GM10248 (cell line): Measurements from ENCODE around the gene KCNK15.

Source experiments
- CTCF ChIA-PET: fragments of 300-600 bp; sonication (Branson Sonifier 250); formaldehyde crosslinking; extraction: SDS; loops from one replicate; lab custom pipeline; 2021; ENCODE audit warnings: antibody characterized with exemption; lab: Yijun Ruan, JAX
- POLR2A ChIA-PET: fragments of 350-650 bp; sonication (Branson Sonifier 250); formaldehyde crosslinking; extraction: SDS; loops from one replicate; lab custom pipeline; 2020; ENCODE audit warnings: antibody characterized with exemption; lab: Yijun Ruan, JAX
- DNase-seq: peaks from one replicate; pipeline ENCODE4 v3.0.0; 2012; ENCODE audit errors: extremely low spot score
- TF ChIP-seq, protein P1 (sequence below): IDR thresholded peaks from 2 replicates; pipeline ENCODE4 v1.5.1; 2012; ENCODE audit warnings: mild to moderate bottlenecking, low read depth; ENCODE audit errors: extremely low read depth, missing control alignments, control extremely low read depth

Gene KCNK15

DNA sequence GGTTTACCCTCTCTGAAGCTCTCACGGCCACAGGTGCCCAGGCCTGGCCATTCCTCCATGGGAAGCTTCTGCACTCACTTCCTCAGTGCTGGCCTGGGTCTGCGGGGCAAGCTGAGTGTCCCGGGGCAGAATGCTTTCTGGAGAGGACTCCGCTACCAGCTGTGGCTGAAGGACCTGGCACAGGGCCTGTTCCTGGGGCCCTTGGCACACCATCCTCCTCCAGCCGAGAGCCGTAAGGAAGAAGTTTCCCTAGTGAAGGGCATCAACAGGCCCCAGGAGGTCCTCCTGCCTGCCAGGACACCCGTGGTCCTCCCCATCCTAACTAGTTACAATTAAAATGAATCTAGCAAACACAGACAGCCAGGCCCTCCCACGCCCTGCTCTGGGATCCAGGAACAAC is 14.0 kb upstream of the KCNK15 start:
- DNase-seq, result no peak
- TF ChIP-seq, protein P1, sequence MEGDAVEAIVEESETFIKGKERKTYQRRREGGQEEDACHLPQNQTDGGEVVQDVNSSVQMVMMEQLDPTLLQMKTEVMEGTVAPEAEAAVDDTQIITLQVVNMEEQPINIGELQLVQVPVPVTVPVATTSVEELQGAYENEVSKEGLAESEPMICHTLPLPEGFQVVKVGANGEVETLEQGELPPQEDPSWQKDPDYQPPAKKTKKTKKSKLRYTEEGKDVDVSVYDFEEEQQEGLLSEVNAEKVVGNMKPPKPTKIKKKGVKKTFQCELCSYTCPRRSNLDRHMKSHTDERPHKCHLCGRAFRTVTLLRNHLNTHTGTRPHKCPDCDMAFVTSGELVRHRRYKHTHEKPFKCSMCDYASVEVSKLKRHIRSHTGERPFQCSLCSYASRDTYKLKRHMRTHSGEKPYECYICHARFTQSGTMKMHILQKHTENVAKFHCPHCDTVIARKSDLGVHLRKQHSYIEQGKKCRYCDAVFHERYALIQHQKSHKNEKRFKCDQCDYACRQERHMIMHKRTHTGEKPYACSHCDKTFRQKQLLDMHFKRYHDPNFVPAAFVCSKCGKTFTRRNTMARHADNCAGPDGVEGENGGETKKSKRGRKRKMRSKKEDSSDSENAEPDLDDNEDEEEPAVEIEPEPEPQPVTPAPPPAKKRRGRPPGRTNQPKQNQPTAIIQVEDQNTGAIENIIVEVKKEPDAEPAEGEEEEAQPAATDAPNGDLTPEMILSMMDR, result no peak
- ChIA-PET CTCF (interaction anchor here (1.5 to 13.0 kb wide), 8 partner anchors 8 to 343 kb away, joined by 4 to 178 read pairs (median 9); no protein-coding TSS in a partner anchor), POLR2A (no interaction called here)

DNA sequence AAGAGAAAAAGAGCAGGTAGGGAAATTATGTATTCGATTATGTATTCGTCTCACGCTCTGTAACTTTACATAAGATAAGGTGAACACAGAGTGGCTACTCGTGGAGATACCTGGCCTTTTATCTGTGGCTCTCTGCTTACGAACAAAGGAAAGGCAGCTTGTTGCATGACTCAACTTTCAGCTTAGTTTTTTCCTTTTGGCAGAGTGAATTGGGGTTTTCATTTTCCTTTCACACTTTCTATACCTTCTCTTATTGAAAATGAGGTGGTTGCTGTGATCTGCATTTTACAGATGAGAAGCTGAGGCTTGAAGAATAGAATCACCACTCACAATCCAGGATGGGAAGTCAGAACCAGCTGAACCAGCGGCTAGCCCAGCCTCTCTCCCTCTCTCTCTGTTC is 13.3 kb upstream of the KCNK15 start:
- ChIA-PET POLR2A (no interaction called here), CTCF (interaction anchor here (1.1 to 13.0 kb wide), 11 partner anchors 9 to 348 kb away, joined by 3 to 178 read pairs (median 8); partner anchors contain the start of gene KCNK15)
- TF ChIP-seq, protein P1, result no peak
- no peak for DNase-seq

DNA sequence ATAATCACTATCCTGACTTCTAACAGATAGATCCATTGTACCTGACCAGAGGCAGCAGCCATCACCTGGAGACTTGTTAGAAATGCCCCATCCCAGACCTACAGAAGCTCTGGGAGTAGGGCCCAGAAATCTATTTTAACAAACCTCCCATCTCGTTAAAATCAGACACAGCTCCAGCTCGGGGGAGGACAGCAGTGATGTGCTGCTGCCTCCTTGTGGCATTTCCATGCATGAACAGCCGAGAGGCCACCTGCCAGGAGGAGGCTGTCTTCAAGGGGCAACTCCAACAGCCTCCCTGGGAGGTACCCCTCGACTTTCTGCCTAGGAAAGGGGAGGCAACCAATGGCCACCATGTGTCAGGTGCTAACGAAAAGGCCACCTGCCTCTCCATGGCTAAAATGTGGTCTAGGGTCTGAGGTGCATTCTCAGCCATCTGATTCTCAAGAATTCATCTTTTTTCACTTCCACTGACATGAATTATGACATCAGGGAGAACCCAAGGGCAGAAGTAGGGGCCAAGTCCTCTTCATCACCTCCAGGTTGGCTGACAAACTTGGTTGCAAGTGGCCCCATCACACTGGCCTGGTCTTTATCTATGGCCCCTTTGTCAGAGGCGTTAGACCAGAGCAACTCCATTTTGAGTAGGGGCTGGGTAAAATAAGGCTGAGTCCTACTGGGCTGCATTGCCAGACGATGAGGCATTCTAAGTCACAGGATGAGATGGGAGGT is 12.2 kb upstream of the KCNK15 start:
- ChIA-PET CTCF (interaction anchor here (0.9 to 13.0 kb wide), 15 partner anchors 10 to 349 kb away, joined by 3 to 178 read pairs (median 4); partner anchors contain the start of gene KCNK15), POLR2A (no interaction called here)
- TF ChIP-seq, protein P1, result peak; percentile 88
- peak; percentile 74 for DNase-seq

DNA sequence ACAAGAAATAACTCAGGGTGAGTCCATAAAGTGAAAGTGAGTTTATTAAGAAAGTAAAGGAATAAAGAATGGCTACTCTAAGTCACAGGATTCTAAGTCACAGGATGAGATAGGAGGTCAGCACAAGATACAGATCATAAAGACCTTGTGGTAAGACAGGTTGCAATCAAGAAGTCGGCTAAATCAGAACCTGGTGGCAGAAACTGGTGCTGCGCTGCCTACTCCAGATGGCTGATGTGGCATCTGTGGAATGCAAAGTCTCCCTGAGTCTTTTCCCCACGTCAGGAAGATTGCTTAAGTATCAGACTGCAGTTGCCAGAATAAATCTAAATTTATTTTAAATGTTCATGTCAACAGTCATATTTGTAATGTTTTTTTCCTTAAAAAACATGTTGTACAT is 10.7 kb upstream of the KCNK15 start:
- ChIA-PET POLR2A (no interaction called here), CTCF (interaction anchor here (0.9 to 13.0 kb wide), 5 partner anchors 11 to 362 kb away, joined by 3 to 178 read pairs (median 3); no protein-coding TSS in a partner anchor)
- DNase-seq, result no peak
- TF ChIP-seq, protein P1, result no peak

DNA sequence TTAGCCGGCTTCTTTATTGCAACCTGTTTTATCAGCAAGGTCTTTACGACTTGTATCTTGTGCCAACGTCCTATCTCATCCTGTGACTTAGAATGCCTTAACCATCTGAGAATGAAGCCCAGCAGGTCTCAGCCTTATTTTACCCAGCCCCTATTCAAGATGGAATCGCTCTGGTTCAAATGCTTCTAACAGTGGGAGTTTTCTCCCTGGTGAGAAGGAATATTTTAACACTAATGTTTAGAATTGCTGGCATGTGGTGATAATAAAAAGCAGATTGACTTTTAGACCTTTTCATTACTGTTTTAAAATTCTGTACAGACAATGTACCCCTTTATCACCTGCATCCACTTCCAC is 9.9 kb upstream of the KCNK15 start:
- DNase-seq, result no peak
- POLR2A ChIA-PET, result no interaction called here
- CTCF ChIA-PET, result interaction anchor here (1.0 to 13.0 kb wide), 3 partner anchors 12 to 52 kb away, joined by 3 to 178 read pairs (median 13); no protein-coding TSS in a partner anchor
- TF ChIP-seq, protein P1, result no peak

DNA sequence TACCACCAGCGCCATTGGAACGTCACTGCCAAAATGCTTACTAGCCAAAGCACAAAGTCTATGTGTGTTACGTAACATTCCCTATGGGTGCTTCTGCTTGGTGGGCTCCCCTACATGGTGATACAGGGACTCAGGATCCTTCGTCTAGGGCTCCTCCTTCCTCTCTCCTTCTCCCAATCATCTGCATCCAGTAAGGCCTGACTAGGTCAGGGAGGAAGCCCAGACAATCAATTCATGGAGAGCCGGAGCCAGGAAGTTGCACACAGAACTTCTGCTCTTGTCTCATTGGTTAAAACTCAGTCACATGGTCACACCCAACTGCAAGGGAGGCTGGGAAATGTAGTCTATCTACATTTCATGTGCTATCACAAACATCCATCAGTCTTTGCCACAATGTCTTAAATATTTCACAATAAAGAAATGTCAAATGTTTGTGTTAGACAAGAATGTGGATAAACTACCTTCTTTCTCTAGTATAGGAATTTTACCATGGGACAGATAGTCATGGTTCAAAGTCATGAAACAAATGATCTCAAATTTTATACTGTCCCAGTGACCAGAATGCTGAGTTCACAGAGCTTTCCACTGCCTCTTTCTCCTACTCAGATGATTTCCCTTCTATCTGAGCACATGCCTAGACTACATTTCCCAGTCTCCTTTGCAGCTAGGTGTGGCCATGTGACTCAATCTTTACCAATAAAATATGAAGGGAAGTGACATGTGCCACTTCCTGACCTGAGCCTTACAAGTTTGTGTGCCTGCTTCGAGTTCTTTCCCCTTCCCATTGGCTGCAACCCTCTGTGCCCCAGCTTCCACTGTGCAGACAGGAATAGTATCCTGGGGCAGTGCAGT is 9.3 kb upstream of the KCNK15 start:
- CTCF ChIA-PET, result interaction anchor here (0.9 to 8.5 kb wide), 3 partner anchors 10 to 53 kb away, joined by 3 to 63 read pairs (median 4); partner anchors contain the start of gene KCNK15
- no peak for DNase-seq
- POLR2A ChIA-PET, result no interaction called here
- TF ChIP-seq, protein P1, result no peak
